Mammary epithelial cell (primary cell): Measurements from ENCODE around the gene AKAP6.

Source experiments
- CTCF ChIP-seq, 2 donors: IDR thresholded peaks in 1 of 2; conservative IDR thresholded peaks in 1 of 2; 2 replicates each; pipeline ENCODE4 v1.5.1; 2011 to 2012; ENCODE audit warnings: inconsistent platforms in 2 of 2, low read length in 2 of 2, mild to moderate bottlenecking in 2 of 2, control low read depth in 1 of 2, low read depth in 1 of 2; ENCODE audit not compliant: insufficient read depth in 1 of 2; ENCODE audit errors: extremely low read depth in 1 of 2
- EZH2 ChIP-seq: IDR thresholded peaks from 2 replicates; pipeline ENCODE4 v1.6.1; 2012; ENCODE audit warnings: low read length, inconsistent platforms, borderline replicate concordance

GRCh38 chr14:32471181-32471580 lies 142.1 kb downstream of the AKAP6 start:
- TF ChIP-seq CTCF (conservative IDR thresholded peaks at IDR 0.05 in 1 of 2, IDR thresholded peaks at IDR 0.05 in 1 of 2; ENCODE audit: extremely low read depth in 1 of 2, insufficient read depth in 1 of 2, low read depth in 1 of 2, low read length in 2 of 2) (no peak), EZH2 (no peak)
